GM12873 (cell line): ENCODE measurements around the gene IPO8.

Experiments used
- CTCF ChIP-seq: IDR thresholded peaks from 2 replicates; pipeline ENCODE4 v1.5.1; 2012; ENCODE audit warnings: low read depth, mild to moderate bottlenecking, moderate library complexity, low read length, control low read depth; ENCODE audit not compliant: insufficient read depth; ENCODE audit errors: missing control alignments

The IPO8 gene

GRCh38 chr12:30640392-30640791, 55.3 kb downstream of the IPO8 start:
- TF ChIP-seq CTCF: no peak

GRCh38 chr12:30635385-30635784, 60.3 kb downstream of the IPO8 start:
- no peak for TF ChIP-seq CTCF

GRCh38 chr12:30631740-30632139, 63.9 kb downstream of the IPO8 start:
- no peak for TF ChIP-seq CTCF

- TF ChIP-seq CTCF: no peak
These were observed 64.7 kb downstream of the IPO8 start for GRCh38 chr12:30630979-30631285.

- no peak for TF ChIP-seq CTCF
These were observed 65.3 kb downstream of the IPO8 start for GRCh38 chr12:30630076-30630978.

GRCh38 chr12:30626847-30627246, 68.8 kb downstream of the IPO8 start:
- no peak for TF ChIP-seq CTCF

- TF ChIP-seq CTCF: no peak
These were observed 71.7 kb downstream of the IPO8 start for GRCh38 chr12:30624009-30624408.

- TF ChIP-seq CTCF: no peak
These were observed 73.2 kb downstream of the IPO8 start for GRCh38 chr12:30622509-30622908.
